ENCODE measurements around the gene LSM3.

The LSM3 gene

GRCh38 chr3:14157951-14158350, 20.7 kb upstream of the LSM3 start:
- DNase-seq (ENCODE audit: low spot score), result no peak

- DNase-seq (ENCODE audit: low spot score), result no peak
Observed at GRCh38 chr3:14158370-14158769, 20.2 kb upstream of the LSM3 start.

- DNase-seq (ENCODE audit: low spot score), result no peak
Observed at GRCh38 chr3:14159426-14159825, 19.2 kb upstream of the LSM3 start.

- no peak for DNase-seq (ENCODE audit: low spot score)
Observed at GRCh38 chr3:14161282-14161681, 17.3 kb upstream of the LSM3 start.

- no peak for DNase-seq (ENCODE audit: low spot score)
Observed at GRCh38 chr3:14162178-14162577, 16.4 kb upstream of the LSM3 start.

GRCh38 chr3:14166877-14167603, 11.6 kb upstream of the LSM3 start:
- DNase-seq (ENCODE audit: low spot score), result no peak

- DNase-seq (ENCODE audit: low spot score), result no peak
Observed at GRCh38 chr3:14169435-14169834, 9.2 kb upstream of the LSM3 start.

- no peak for DNase-seq (ENCODE audit: low spot score)
Observed at GRCh38 chr3:14169871-14170270, 8.7 kb upstream of the LSM3 start.

GRCh38 chr3:14170531-14171159, 8.0 kb upstream of the LSM3 start:
- no peak for DNase-seq (ENCODE audit: low spot score)

GRCh38 chr3:14172496-14172895, 6.1 kb upstream of the LSM3 start:
- DNase-seq (ENCODE audit: low spot score), result no peak

- no peak for DNase-seq (ENCODE audit: low spot score)
Observed at GRCh38 chr3:14174483-14174882, 4.1 kb upstream of the LSM3 start.

GRCh38 chr3:14175383-14176037, 3.1 kb upstream of the LSM3 start:
- DNase-seq (ENCODE audit: low spot score), result no peak

GRCh38 chr3:14177580-14178246, 904 bp upstream of the LSM3 start:
- DNase-seq (ENCODE audit: low spot score), result no peak

GRCh38 chr3:14179114-14179465, 473 bp downstream of the LSM3 start:
- peak; percentile 1 for DNase-seq (ENCODE audit: low spot score)

GRCh38 chr3:14179795-14180194, 1.2 kb downstream of the LSM3 start:
- DNase-seq (ENCODE audit: low spot score), result no peak

- no peak for DNase-seq (ENCODE audit: low spot score)
Observed at GRCh38 chr3:14181253-14181652, 2.6 kb downstream of the LSM3 start.

GRCh38 chr3:14183015-14183577, 4.5 kb downstream of the LSM3 start:
- DNase-seq (ENCODE audit: low spot score), result no peak

GRCh38 chr3:14186854-14187458, 8.3 kb downstream of the LSM3 start:
- DNase-seq (ENCODE audit: low spot score), result no peak

- no peak for DNase-seq (ENCODE audit: low spot score)
Observed at GRCh38 chr3:14188041-14188754, 9.6 kb downstream of the LSM3 start.

GRCh38 chr3:14194865-14195264, 16.2 kb downstream of the LSM3 start:
- no peak for DNase-seq (ENCODE audit: low spot score)

GRCh38 chr3:14199641-14200040, 21.0 kb downstream of the LSM3 start:
- no peak for DNase-seq (ENCODE audit: low spot score)

- DNase-seq (ENCODE audit: low spot score), result no peak
Observed at GRCh38 chr3:14200276-14200675, 21.7 kb downstream of the LSM3 start.

Measured in globus pallidus (tissue), 1 donor.